ENCODE measurements around the gene GSTM4. TPM values are rescaled to one million over a fixed set of nuclear protein-coding genes. Genes with fewer than 3 reads are reported as not detected.

The GSTM4 gene
- total and polyA plus RNA-seq, 9 of the 15 experiments (the other 6 are each of a cell fraction or from before 2014, with no cell fraction given): 18.8 to 53.4 (median 38.8) TPM

DNA sequence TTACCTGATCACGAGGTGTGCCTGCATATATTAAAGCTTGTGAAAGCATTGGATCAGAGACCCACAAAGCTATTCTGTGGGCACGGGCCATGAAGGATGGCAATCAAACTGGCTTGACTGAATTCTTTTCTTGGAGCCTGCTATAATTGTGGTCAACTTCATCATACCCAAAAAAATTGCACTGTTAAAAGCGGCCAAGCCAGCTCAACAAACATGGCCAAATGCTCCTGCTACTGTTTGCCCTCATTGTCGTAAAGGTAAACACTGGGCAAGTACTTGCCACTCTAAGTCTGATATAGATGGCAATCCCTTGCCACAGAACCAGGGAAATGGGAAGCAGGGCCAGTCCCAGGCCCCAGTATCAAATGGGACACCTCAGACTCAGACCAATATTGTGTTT, 49.5 kb downstream of the GSTM4 start:
- no peak overlapping the region for H3K4me3 ChIP-seq
- CTCF ChIA-PET (ENCODE audit: low intra/inter-chr PET ratio): no interaction called here
- no TSS peak for BruUV-seq (replicated peaks)
- no peaks in the 10 kb centered on the region; a peak in 1 of 5 replicates for H3K4me1 ChIP-seq (replicated peaks in 1 of 2; ENCODE audit: control insufficient read depth in 2 of 2, insufficient read depth in 2 of 2, low read length in 2 of 2)
- H3K36me3 ChIP-seq (ENCODE audit: control insufficient read depth, insufficient read depth, low read length): no peaks in the 10 kb centered on the region
- WGBS (ENCODE audit: insufficient coverage, low coverage, missing lambda C conversion rate): 2% methylated on average over 4 of the region's 4 CpGs
- H2AFZ ChIP-seq (ENCODE audit: low read depth, low read length): no peak overlapping the region
- peaks cover 0 to 8% of the 10 kb centered on the region in 2 experiments; a peak in 2 of 5 replicates for H3K27me3 ChIP-seq (ENCODE audit: control insufficient read depth in 2 of 2, insufficient read depth in 2 of 2, low read length in 2 of 2)
- no peak overlapping the region for H3K9ac ChIP-seq (ENCODE audit: insufficient read depth in 1 of 2, low read depth in 2 of 2, low read length in 2 of 2)
- intact Hi-C loops (cut with micrococcal nuclease) (loop anchor here (5.0 kb wide), 1 partner anchor 33 kb away; no protein-coding TSS in a partner anchor), in situ Hi-C loops (cut with MboI) (no loop called here)
- H3K79me2 ChIP-seq (ENCODE audit: control insufficient read depth, insufficient read depth, low read length): no peaks in the 10 kb centered on the region
- no peak for ATAC-seq
- no peak for FAIRE-seq
- POLR2A ChIA-PET: interaction anchor here (0.6 to 0.7 kb wide), 3 partner anchors 279 to 1512 kb away, joined by 3 read pairs; partner anchors contain the start of gene AHCYL1
- no peak overlapping the region for H3K27ac ChIP-seq (ENCODE audit: extremely low read depth, low read depth, low read length)
- H3K4me2 ChIP-seq (ENCODE audit: insufficient read depth, low read length): no peak overlapping the region
- peaks cover 12% of the 10 kb centered on the region for H3K9me3 ChIP-seq (replicated peaks; ENCODE audit: control insufficient read depth, insufficient read depth, low read depth, low read length)
- DNase-seq (ENCODE audit: extremely low read depth in 1 of 4, low spot score in 3 of 4): peak in 3 of 4 experiments; percentile 0 to 1 (median 0)
- no peaks in the 10 kb centered on the region for H4K20me1 ChIP-seq (replicated peaks; ENCODE audit: control insufficient read depth, insufficient read depth, low read length)
- no peaks in the 10 kb centered on the region for H3K9me1 ChIP-seq (ENCODE audit: control insufficient read depth, insufficient read depth, low read length)
- TF ChIP-seq, protein P1, sequence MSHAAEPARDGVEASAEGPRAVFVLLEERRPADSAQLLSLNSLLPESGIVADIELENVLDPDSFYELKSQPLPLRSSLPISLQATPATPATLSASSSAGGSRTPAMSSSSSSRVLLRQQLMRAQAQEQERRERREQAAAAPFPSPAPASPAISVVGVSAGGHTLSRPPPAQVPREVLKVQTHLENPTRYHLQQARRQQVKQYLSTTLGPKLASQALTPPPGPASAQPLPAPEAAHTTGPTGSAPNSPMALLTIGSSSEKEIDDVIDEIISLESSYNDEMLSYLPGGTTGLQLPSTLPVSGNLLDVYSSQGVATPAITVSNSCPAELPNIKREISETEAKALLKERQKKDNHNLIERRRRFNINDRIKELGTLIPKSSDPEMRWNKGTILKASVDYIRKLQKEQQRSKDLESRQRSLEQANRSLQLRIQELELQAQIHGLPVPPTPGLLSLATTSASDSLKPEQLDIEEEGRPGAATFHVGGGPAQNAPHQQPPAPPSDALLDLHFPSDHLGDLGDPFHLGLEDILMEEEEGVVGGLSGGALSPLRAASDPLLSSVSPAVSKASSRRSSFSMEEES (CRISPR knock-in tag; IDR thresholded peaks at IDR 0.05): 0 out of 2 replicates have a peak, but pooled peaks have one; percentile 10
- TF ChIP-seq RBM22 (IDR thresholded peaks at IDR 0.05; ENCODE audit: low read depth, low read length, poor library complexity, severe bottlenecking) (no peak), ZNF584 (CRISPR knock-in tag; IDR thresholded peaks at IDR 0.05; ENCODE audit: low read depth) (no peak), ZNF24 (IDR thresholded peaks at IDR 0.05) (no peak)

Data from K562 (cell line).